ENCODE data around the gene EPN1.

EPN1 gene

DNA sequence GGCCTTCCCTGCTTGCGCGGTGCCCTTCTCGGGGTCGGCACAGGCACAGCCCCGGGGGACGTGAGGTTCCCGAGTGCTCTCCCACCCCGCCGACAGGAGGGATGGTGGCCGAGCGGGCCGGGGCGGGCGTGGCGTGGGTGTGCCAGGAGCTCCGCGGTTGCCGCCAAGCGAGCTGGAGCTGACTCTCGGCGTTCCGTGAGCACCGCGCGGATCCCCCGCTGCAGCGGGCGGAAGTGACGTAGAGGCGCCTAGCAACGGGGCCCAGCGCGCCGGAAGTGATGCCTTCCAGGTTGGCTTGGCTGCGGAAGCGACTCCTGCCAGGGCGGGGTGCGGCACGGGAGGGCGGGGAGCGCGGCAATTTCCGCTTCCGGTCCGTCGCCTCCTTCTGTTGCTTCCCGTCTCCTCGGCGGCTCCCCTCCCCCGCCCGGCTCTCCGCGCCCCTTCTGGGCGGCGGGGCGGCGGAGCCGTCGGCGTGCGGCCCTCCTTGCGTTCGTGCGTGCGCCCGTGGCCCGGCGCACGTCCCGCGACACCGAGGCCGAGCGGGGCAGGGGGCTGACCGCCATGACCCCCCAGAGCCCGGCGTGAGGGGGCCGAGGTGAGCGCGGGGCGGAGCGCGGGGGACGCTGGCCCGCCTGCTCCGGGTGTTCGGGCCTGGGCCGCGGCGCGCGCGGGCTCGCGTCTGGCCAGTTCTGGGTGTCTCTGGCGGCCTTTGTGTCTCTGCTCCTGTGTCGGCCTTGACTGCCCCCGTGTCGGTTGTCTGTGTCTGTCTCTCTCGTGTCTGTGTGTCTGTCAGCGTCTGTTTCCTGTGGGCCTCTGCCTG lies at the start of gene EPN1:
TSS of gene EPN1 (plus strand) at position 386 of the 820 bp plus-strand sequence. CDS start 3,402 bp downstream, outside the sequence.
- DNase-seq (ENCODE audit: low spot score), result peak; percentile 99

DNA sequence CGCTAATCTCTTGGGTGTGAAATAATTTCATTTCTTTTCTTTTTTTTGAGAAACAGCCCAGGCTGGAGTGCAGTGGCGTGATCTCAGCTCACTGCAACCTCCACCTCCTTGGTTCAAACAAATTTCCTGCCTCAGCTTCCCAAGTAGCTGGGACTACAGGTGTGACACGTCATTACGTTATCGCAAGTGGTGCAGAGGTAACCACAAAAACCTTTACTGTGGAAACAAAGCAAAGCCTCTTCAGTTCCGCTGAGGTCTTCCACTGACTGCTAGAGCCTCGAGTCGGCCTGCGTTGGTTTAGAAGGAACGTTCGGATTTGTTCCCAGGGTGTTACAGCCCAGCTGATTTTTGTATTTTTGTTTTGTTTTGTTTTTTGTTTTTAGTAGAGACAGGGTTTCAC lies 48.7 kb upstream of the EPN1 start:
- no peak for DNase-seq (ENCODE audit: low spot score)

DNA sequence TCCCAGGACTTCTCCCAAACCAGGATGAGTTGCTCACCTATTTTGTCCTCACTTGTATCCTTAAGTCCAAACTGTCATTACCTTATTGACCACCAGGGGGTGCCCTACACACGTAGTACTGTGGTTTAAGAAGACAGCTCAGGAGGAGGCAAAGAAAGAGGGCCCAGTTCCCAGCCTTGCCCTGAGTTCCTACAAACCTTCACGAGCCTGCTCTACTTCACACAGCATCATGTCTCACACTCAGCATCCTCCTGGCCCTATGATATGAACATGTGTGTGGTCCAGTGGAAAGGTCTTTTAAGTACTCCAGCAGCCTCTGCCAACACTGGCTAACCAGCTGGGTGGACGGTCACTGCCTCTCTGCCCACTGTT lies 42.6 kb upstream of the EPN1 start:
- DNase-seq (ENCODE audit: low spot score), result peak; percentile 69

DNA sequence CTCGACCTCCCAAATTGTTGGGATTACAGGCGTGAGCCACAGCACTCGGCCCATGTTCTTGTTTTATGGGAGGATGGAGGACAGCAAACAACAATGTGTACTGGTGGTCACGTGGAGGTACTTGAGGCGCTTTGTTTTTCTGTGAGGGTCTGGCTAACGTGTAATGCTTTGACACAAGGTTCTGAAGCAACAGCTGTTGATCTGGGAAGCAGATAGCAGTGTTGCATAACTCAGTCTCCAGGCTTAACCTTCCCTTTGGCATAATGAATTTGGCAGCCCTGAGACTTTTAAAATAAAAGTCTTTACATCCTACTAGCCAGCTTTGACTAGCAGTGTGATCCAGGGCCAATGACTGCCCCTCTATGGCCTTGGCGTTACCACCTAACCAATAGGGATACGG lies 41.2 kb upstream of the EPN1 start:
- DNase-seq (ENCODE audit: low spot score), result no peak

DNA sequence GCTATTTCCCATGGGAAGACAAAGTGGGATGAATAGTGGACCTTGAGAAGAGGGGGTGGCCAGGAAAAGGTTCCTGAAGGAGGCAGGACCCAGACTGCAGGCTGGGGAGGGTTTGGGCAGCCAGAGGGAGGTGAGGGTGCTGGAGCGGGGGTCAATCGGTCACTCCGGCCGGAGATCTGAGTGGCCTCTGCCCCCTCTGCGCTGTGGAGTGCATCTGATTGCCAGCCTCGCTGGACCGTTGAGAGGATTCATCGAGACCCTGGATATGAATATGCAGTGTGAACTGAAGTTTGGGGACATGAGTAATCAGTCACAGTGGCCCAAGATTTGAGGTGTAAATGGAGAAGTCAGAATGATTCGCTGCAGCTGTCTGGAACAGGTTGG lies 39.7 kb upstream of the EPN1 start:
- DNase-seq (ENCODE audit: low spot score), result no peak

DNA sequence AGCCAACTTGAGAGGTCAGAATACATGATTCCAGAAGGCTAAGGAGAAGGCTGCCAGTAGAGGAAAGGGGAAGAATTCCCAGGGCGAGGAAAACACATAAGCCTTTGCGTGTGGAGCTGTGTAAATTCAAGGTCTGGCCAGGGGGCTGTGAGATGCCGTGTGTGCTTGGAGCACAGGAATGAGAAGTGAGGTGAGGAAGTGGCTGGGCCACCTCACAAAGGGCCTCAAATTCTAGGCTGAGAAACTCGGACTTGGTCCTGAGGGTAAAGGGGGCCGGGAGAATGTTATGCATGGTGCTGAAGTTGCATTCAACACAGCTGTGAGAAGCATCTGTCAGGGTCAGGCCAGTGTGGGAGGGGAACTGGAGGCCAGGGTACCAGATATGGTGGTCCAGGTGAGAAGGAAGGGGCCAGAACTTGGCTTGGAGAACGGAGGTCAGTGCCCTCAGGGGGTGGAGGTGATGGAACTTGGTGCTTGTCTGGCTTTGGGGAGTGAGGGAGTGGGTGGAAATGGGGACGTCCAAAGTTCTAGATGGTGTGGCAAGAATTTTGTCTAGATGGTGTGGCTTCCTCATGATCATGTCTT lies 39.1 kb upstream of the EPN1 start:
- no peak for DNase-seq (ENCODE audit: low spot score)

DNA sequence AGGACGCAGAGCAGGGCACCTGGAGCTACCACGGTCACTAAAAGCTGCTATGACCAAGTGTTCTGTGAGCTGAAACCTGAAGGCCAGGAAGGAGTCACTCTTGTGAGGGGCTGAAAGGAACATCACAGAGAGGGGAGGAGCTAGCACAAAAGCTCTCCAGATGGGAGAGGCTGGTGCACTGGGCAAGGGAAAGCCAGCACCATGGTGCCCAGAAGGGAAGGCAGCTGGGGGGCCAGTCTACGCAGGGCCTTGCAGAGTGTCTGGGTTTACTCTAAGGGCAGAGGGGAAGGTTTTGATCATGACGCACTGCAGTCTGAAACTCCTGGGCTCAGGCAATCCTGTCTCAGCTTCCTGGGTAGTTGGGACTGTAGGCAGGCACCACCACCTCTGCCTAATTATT lies 38.3 kb upstream of the EPN1 start:
- no peak for DNase-seq (ENCODE audit: low spot score)

DNA sequence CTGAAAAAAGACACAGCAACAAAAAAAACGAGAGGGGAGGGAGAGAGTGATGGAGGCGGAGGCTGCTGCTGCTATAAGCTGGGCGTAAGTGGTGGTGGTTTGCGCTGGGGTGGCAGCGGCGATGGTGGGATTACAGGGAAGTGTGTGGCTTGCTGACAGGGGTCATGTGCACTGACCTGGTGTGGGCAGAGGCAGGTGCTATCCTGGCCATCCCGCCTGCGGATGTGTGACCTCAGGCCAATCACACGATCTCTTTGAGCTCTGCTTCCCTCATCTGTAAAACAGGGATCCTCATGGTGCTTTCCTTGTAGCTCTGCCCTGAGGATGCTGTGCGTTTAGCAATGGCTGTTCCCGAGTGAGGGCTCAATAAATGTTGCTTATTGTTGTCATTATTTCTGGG lies 37.5 kb upstream of the EPN1 start:
- no peak for DNase-seq (ENCODE audit: low spot score)

DNA sequence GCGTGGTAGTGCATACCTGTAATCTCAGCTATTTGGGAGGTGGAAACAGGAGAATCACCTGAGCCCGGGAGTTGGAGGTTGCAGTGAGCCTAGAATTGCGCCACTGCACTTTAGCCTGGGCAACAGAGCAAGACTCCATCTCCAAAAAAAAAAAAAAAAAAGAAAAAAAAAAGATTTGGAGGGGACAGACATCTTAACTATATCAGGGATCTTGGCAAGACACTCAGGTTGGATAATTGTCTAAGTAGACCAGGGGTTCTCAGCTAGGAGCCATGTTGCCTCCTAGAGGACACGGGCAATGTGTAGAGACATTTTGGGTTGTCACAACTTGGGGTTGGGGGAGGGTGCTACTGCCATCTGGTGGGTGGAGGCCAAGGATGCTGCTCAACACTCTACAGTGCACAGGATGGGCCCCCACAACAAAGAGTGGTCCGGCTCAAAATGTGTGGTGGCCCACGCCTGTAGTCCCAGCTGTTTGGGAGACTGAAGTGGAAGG lies 36.1 kb upstream of the EPN1 start:
- DNase-seq (ENCODE audit: low spot score), result no peak

DNA sequence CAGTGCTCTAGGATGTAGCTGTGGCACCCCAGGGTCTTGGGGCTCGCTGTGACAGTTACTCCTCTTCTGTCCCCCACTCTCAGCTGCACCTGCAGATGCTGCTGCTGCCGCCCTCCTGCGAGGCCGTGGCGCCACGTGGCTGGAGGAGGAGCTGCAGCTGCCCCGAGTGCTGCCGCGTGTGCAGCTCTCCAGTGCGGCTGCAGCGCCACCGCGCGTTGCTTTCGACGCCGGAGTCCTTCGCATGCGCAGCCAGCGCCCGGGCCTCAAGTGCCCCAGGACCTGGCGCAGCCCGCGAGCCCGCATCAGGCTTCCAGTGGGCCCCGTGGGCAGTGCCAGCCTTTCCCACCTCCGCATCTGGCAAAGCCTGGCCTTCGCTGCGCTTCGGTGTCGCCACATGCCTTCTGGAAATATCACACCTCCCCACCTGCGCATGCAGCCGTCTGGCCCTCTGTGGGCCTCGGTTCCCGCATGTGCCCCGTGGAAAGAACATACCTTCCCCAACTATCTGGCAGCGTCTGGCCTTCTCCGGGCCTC lies 34.9 kb upstream of the EPN1 start:
- peak; percentile 81 for DNase-seq (ENCODE audit: low spot score)

DNA sequence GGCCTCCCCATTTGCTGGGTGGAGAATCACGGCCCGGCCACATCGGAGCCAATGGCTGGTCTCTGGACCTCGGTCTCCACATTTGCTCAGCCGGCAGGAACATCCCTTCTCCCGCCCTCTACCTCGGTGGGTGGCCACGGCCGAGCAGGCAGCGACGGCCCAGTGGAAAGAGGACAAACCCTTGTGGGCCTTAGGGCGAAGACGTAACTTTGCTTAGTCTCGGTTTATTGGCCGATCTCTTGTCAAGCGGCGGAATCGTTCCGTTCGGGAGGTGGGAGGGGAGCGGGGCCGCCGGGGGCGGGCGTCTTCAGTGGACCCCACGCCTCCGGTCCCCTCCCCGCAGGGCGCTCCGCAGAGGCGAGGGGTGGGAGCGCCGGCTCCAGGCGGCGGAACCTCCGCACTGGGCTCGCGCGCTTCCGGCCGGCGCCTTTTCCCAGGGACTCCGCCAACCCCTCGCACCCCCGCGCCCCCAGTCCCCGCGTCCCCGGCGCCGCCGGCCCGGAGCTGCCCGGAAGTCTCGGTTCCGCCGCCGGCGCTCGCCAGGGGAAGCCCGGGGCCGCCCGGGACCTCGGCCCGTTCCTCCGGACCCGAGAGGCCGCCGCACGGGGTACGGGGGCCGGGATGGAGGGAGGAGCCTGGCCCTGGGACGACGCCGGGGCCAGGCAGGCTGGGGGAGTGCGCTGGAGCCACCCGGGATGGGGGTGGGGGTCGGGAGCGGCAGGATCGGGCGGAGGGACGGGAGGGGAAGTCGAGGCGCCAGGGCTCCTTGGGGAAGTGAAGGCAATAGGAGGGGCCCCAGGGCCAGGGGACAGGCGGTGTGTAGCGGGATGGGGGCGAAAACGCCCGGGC lies 34.2 kb upstream of the EPN1 start, which contains the start of gene ZNF580:
TSS of gene ZNF580 (plus strand) at position 426 of the 849 bp plus-strand sequence. CDS start 1,507 bp downstream, outside the sequence.
- peak; percentile 82 for DNase-seq (ENCODE audit: low spot score)

DNA sequence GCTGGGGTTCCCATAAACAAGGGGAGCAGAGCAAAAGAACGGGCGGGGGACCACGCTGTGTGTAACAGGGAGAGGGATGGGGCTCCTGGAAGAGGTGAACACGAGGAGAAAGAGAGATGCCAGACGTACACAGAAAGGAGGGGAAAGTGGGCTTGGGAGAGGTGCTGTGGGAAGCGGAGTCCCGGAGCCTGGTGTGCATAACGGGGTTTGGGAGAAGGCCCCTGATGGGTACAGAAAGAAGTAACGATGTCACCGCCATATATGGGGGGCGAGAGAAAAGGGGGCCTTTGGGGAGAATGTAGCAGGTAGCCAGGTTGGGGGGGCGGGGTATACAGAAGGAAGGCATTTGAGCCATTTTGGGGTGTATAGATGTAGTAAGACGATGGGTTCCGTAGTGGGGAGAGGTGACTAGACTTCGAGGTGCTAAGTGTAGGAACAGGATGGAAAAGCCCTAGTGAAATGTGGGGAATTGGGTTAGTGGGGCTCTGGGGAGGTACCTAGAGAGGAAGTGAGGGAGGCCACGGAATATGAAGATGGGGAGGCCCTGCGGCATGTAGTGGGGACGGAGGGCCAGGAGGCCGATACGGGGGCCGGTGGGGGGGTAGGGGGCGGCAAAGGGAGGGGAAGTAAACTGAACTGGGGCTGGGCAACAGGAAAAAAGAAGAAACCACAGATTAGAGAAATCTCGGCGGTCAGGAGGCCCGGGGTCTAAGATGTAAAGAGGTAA lies 33.4 kb upstream of the EPN1 start:
- no peak for DNase-seq (ENCODE audit: low spot score)

DNA sequence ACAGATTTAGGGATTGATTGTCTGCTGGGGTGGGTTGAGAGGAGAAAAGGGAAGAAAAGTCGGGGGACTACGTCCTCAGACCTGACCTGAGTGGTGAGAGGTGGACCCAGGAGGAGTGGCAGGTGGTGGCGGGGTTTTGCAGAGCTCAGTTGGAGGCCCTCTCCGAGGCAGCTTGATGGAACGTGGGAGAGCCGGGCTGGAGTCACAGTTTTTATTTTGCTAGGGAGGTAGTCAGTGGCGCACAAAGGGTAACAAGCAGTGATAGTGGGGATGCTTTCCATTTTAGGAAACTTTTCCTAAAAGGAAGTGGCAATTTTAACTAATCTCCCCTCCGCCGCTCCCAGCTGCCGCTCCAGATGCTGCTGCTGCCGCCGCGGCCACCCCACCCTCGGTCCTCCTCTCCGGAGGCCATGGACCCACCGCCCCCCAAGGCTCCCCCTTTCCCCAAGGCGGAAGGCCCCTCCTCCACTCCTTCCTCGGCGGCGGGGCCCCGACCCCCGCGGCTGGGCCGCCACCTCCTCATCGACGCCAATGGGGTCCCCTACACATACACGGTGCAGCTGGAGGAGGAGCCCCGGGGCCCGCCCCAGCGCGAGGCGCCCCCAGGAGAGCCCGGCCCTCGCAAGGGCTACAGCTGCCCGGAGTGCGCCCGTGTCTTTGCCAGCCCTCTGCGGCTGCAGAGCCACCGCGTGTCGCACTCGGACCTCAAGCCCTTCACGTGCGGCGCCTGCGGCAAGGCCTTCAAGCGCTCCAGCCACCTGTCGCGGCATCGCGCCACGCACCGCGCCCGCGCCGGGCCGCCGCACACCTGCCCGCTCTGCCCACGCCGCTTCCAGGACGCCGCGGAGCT lies 32.6 kb upstream of the EPN1 start:
- no peak for DNase-seq (ENCODE audit: low spot score)

DNA sequence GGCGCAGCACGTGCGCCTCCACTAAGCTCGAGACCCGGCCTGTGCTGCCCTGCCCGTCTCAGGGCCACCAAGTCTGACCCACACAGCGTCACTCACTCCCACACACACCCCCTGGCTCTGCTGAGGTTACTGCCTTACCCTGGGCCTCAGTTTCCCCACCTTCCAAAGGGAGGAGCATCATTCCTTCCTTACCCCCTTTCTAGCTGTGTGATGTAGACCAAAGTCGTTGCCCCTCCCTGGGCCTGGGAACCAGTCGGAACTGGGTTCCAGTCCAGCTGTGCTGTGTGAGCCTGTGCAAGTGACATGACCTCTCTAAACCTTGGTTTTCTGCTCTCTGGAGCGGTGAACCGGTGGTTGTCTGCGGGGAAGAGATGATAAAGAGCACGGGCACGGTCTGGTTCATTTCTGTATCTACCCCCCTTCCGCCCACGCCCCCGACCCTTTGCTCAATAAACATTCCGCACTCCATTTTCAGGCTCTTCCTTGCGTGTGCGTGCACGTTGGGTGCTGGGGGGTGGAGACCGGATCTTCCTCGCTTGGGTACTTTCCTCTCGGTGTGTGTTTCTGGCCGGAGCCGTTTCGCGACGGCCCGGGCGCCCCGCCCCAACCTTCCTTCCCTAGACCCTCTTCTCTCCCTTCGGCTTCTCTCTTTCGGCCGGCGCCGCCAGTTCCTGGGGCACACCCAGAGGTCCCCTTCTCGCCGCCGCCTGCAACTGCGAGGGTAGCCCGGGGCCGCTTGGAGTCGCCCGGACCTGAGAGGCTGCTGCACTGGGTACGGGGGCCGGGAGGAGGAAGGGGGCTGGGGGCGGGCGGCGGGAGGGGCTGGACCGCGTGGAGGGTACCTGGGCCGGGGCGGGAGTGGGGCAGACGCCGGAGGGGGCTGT lies 31.8 kb upstream of the EPN1 start, which contains the start of gene ZNF581:
TSS of gene ZNF581 (plus strand) at position 647 of the 884 bp plus-strand sequence. CDS start 923 bp downstream, outside the sequence.
- peak; percentile 85 for DNase-seq (ENCODE audit: low spot score)

DNA sequence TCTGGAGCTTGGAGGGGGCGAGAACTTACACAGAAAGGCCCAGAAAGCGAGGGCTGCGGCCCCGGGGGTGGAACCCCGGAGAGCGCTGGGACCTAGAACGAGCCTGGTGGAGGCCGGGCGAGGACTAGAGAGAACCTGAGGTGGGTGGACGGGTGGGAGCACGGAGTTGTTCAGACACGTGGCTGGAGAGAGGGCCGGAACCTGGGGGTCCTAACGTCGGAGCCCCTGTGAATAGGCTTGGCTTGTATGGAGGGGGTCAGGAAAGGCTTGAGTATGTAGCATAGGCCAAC lies 31.2 kb upstream of the EPN1 start:
- no peak for DNase-seq (ENCODE audit: low spot score)

DNA sequence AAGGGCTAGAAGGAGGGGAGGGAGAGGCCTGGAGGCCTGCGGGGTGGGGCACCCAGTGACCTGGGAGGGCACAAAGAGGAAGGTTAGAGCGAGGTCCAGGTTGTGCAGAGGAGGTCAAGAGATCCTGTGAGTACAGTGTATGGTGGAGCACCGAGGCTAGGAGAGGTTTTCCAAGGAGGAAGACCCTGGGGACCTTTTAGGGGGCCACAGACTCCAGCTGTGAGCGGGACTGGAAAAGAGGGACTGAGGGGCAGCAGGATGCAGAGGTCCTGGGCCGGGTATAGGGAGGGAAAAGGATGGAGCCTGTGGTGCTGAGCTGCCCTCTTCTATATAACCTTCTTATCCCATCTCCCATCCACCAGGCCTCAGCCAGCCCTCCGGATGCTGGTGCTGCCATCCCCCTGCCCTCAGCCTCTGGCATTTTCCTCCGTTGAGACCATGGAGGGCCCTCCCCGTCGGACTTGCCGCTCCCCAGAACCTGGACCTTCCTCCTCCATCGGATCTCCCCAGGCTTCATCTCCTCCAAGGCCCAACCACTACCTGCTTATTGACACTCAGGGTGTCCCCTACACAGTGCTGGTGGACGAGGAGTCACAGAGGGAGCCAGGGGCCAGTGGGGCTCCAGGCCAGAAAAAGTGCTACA lies 30.7 kb upstream of the EPN1 start:
- DNase-seq (ENCODE audit: low spot score), result no peak

DNA sequence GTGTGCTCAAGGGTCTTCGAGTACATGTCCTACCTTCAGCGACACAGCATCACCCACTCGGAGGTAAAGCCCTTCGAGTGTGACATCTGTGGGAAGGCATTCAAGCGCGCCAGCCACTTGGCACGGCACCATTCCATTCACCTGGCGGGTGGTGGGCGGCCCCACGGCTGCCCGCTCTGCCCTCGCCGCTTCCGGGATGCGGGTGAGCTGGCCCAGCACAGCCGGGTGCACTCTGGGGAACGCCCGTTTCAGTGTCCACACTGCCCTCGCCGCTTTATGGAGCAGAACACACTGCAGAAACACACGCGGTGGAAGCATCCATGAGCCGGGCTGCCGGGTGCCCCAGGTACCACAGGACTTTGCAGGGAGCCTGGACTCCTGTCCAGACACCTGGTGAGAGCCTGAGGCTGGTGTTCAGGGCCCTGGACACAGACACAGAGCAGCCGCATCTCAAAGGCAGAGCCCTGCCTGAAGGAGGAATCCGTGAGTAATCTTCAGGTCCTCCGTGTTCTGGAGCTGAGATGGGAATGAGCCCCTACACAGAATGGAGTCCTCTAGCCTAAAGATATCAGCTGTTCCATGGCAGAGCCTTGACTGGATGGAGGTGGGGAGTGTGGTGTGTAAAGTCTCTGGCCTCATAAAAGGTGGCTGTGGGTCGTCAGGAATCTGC lies 30.0 kb upstream of the EPN1 start:
- no peak for DNase-seq (ENCODE audit: low spot score)

DNA sequence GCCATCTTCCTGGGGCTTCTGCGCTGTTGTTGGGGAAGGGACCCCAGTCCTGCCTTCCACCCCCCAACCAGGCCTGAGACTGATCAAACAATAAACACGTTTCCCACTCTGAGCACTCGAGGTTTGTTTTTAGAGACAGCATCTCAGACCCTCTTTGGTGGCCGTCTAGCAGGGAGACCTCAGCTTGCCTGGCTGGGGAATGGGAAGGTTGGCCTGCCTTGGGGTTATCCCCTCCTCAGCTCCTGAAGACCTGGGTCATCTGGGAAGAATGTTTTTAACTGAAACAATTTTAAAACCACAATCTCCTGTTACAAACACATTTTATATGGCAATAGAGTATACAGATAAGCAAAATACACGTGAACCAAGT lies 29.5 kb upstream of the EPN1 start:
- no peak for DNase-seq (ENCODE audit: low spot score)
